IMR-90 (cell line): Measurements from ENCODE around the gene RAD51AP2. TPM values are rescaled to one million over a fixed set of nuclear protein-coding genes. Genes with fewer than 3 reads are reported as not detected.

Experiments used
- ATAC-seq: fragments of 200-7000 bp; cut with Tn5 transposase; 2 replicates; pipeline ENCODE4 v1.9.1; 2020; ENCODE audit warnings: low read depth, mild to moderate bottlenecking, moderate library complexity
- BruUV-seq: library from RNA; stranded (reverse); fragments of 400-500 nt; replicated peaks from 2 replicates; lab custom pipeline; 2021; lab: Mats Ljungman, UMichigan
- CTCF ChIA-PET: fragments of 300-600 bp; formaldehyde crosslinking; extraction: SDS; loops from one replicate; lab custom pipeline; 2021; ENCODE audit warnings: antibody characterized with exemption; lab: Yijun Ruan, JAX
- POLR2A ChIA-PET: fragments of 300-600 bp; sonication (Branson Sonifier 250); formaldehyde crosslinking; loops from one replicate; lab custom pipeline; 2022; ENCODE audit warnings: antibody characterized with exemption; ENCODE audit not compliant: unreplicated experiment; lab: Charles Lee
- DNase-seq: peaks from one replicate; pipeline ENCODE4 v3.0.0; 2013
- H2AFZ ChIP-seq: replicated peaks from 2 replicates; pipeline ENCODE3; 2013; ENCODE audit warnings: low read length, mild to moderate bottlenecking; ENCODE audit not compliant: poor library complexity
- H2AK5ac ChIP-seq: 2 replicates; pipeline ENCODE4 v1.6.1; 2013; ENCODE audit warnings: low read depth, low read length, inconsistent platforms
- H2AK9ac ChIP-seq: replicated peaks from 2 replicates; pipeline ENCODE3; 2013; ENCODE audit warnings: mild to moderate bottlenecking, low read depth, low read length, moderate library complexity; ENCODE audit not compliant: poor library complexity
- H2BK120ac ChIP-seq: 2 replicates; pipeline ENCODE4 v1.6.1; 2013; ENCODE audit warnings: low read depth, low read length, inconsistent platforms
- H2BK15ac ChIP-seq: 3 replicates; pipeline ENCODE4 v1.6.1; 2013; ENCODE audit warnings: low read depth, low read length, inconsistent platforms
- H2BK20ac ChIP-seq: 2 replicates; pipeline ENCODE4 v1.6.1; 2013; ENCODE audit warnings: low read depth, mild to moderate bottlenecking, inconsistent platforms, low read length, moderate library complexity
- H2BK5ac ChIP-seq: 2 replicates; pipeline ENCODE4 v1.6.1; 2013; ENCODE audit warnings: mild to moderate bottlenecking, low read depth, low read length, inconsistent platforms; ENCODE audit not compliant: poor library complexity, severe bottlenecking
- H3K14ac ChIP-seq: replicated peaks from 2 replicates; pipeline ENCODE4 v1.6.1; 2013; ENCODE audit warnings: low read depth, low read length, inconsistent platforms
- H3K18ac ChIP-seq: 2 replicates; pipeline ENCODE4 v1.6.1; 2013; ENCODE audit warnings: low read depth, low read length, control low read depth
- H3K23ac ChIP-seq: 2 replicates; pipeline ENCODE4 v1.6.1; 2013; ENCODE audit warnings: low read depth, low read length, inconsistent platforms
- H3K27ac ChIP-seq: 2 replicates; pipeline ENCODE4 v1.5.1; 2013; ENCODE audit warnings: mild to moderate bottlenecking, control low read depth, low read length; ENCODE audit not compliant: insufficient read depth
- H3K27me3 ChIP-seq: 2 replicates; pipeline ENCODE4 v1.6.1; 2013; ENCODE audit warnings: low read length; ENCODE audit not compliant: control insufficient read depth, insufficient read depth
- H3K36me3 ChIP-seq: 2 replicates; pipeline ENCODE4 v1.6.1; 2013; ENCODE audit warnings: low read length, mixed read lengths; ENCODE audit not compliant: control insufficient read depth, insufficient read depth
- H3K4ac ChIP-seq: 2 replicates; pipeline ENCODE4 v1.6.1; 2013; ENCODE audit warnings: low read depth, low read length, inconsistent platforms
- H3K4me1 ChIP-seq: 2 replicates; pipeline ENCODE4 v1.6.1; 2013; ENCODE audit warnings: low read length, mixed read lengths; ENCODE audit not compliant: control insufficient read depth, insufficient read depth
- H3K4me2 ChIP-seq: 2 replicates; pipeline ENCODE4 v1.6.1; 2013; ENCODE audit warnings: low read depth, mild to moderate bottlenecking, control low read depth, low read length, moderate library complexity
- H3K4me3 ChIP-seq: 2 replicates; pipeline ENCODE4 v1.5.1; 2013; ENCODE audit warnings: low read depth, mild to moderate bottlenecking, control low read depth, low read length, moderate library complexity; ENCODE audit not compliant: insufficient read depth
- H3K56ac ChIP-seq: 2 replicates; pipeline ENCODE4 v1.6.1; 2013; ENCODE audit warnings: low read length, inconsistent platforms; ENCODE audit not compliant: insufficient read depth; ENCODE audit errors: extremely low read depth
- H3K79me1 ChIP-seq, 2 experiments: 2 replicates each; pipeline ENCODE4 v1.6.1; 2013; ENCODE audit warnings: low read length in 2 of 2, inconsistent platforms in 1 of 2, low read depth in 1 of 2
- H3K9ac ChIP-seq: 2 replicates; pipeline ENCODE4 v1.6.1; 2013; ENCODE audit warnings: low read depth, low read length, control low read depth
- H3K9me1 ChIP-seq: 2 replicates; pipeline ENCODE4 v1.6.1; 2013; ENCODE audit warnings: low read length, inconsistent platforms; ENCODE audit not compliant: insufficient read depth
- H3K9me3 ChIP-seq: 2 replicates; pipeline ENCODE4 v1.6.1; 2013; ENCODE audit warnings: low read length; ENCODE audit not compliant: control insufficient read depth, insufficient read depth
- H4K20me1 ChIP-seq: 2 replicates; pipeline ENCODE4 v1.6.1; 2013; ENCODE audit warnings: low read length, inconsistent platforms; ENCODE audit not compliant: insufficient read depth
- H4K5ac ChIP-seq: 2 replicates; pipeline ENCODE4 v1.6.1; 2013; ENCODE audit warnings: mild to moderate bottlenecking, low read depth, low read length, control low read depth
- H4K8ac ChIP-seq, 2 experiments: 2 replicates each; pipeline ENCODE4 v1.6.1; 2013; ENCODE audit warnings: low read depth in 2 of 2, low read length in 2 of 2, control low read depth in 1 of 2, inconsistent platforms in 1 of 2
- H4K91ac ChIP-seq: 2 replicates; pipeline ENCODE4 v1.6.1; 2013; ENCODE audit warnings: low read depth, low read length, inconsistent platforms; ENCODE audit not compliant: insufficient read depth
- BHLHE40 ChIP-seq: fragments of 150-350 bp; IDR thresholded peaks from 2 replicates; pipeline ENCODE4 v1.6.1; 2016; ENCODE audit warnings: mild to moderate bottlenecking, low read depth, low read length
- CEBPB ChIP-seq: IDR thresholded peaks from 2 replicates; pipeline ENCODE4 v1.6.1; 2012; ENCODE audit warnings: low read depth, low read length, improper control_type of control experiment
- CHD1 ChIP-seq: IDR thresholded peaks from 2 replicates; pipeline ENCODE4 v1.6.1; 2012; ENCODE audit warnings: low read depth, low read length, improper control_type of control experiment
- CTCF ChIP-seq: conservative IDR thresholded peaks from 2 replicates; pipeline ENCODE4 v1.5.1; 2012; ENCODE audit warnings: mild to moderate bottlenecking, low read depth, low read length, improper control_type of control experiment
- ELK1 ChIP-seq: fragments of 150-350 bp; IDR thresholded peaks from 2 replicates; pipeline ENCODE4 v1.6.1; 2016; ENCODE audit warnings: low read depth, mild to moderate bottlenecking, low read length, moderate library complexity, borderline replicate concordance
- FOS ChIP-seq: fragments of 150-350 bp; IDR thresholded peaks from 2 replicates; pipeline ENCODE4 v1.6.1; 2016; ENCODE audit warnings: low read depth, low read length
- MAFK ChIP-seq: IDR thresholded peaks from 2 replicates; pipeline ENCODE4 v1.6.1; 2012; ENCODE audit warnings: low read depth, low read length, improper control_type of control experiment
- MAZ ChIP-seq: IDR thresholded peaks from 2 replicates; pipeline ENCODE4 v1.6.1; 2012; ENCODE audit warnings: low read depth, mild to moderate bottlenecking, low read length, improper control_type of control experiment, moderate library complexity, borderline replicate concordance
- MXI1 ChIP-seq: IDR thresholded peaks from 2 replicates; pipeline ENCODE4 v1.6.1; 2012; ENCODE audit warnings: low read depth, mild to moderate bottlenecking, low read length, moderate library complexity, borderline replicate concordance
- NFE2L2 ChIP-seq: fragments of 150-350 bp; IDR thresholded peaks from 2 replicates; pipeline ENCODE4 v1.6.1; 2016; ENCODE audit warnings: low read depth, mild to moderate bottlenecking, low read length
- POLR2A ChIP-seq: IDR thresholded peaks from 2 replicates; pipeline ENCODE4 v1.6.1; 2012; ENCODE audit warnings: mild to moderate bottlenecking, low read depth, low read length
- RAD21 ChIP-seq: IDR thresholded peaks from 2 replicates; pipeline ENCODE4 v1.6.1; 2012; ENCODE audit warnings: low read length, improper control_type of control experiment
- RCOR1 ChIP-seq: IDR thresholded peaks from 2 replicates; pipeline ENCODE4 v1.6.1; 2012; ENCODE audit warnings: mild to moderate bottlenecking, low read length, improper control_type of control experiment; ENCODE audit not compliant: insufficient replicate concordance
- RFX5 ChIP-seq: IDR thresholded peaks from 2 replicates; pipeline ENCODE4 v1.8.0; 2012; ENCODE audit warnings: low read depth, mild to moderate bottlenecking, low read length, moderate library complexity
- SMC3 ChIP-seq: fragments of 150-350 bp; IDR thresholded peaks from 2 replicates; pipeline ENCODE4 v1.6.1; 2016; ENCODE audit warnings: low read depth, mild to moderate bottlenecking, antibody characterized with exemption, low read length, moderate library complexity
- USF2 ChIP-seq: fragments of 150-350 bp; IDR thresholded peaks from 2 replicates; pipeline ENCODE4 v1.6.1; 2017; ENCODE audit warnings: mild to moderate bottlenecking, antibody characterized with exemption, low read length, low read depth
- dilution Hi-C: fragments of 300-500 bp; cut with HindIII; formaldehyde crosslinking; loops from one replicate; pipeline ENCODE4 v1.14.3; 2018; ENCODE audit warnings: low sequenced_read_pairs; ENCODE audit not compliant: unreplicated experiment
- in situ Hi-C: fragments of 300-500 bp; cut with MboI; formaldehyde crosslinking; loops from 3 replicates; pipeline ENCODE4 v1.14.3; 2019; ENCODE audit warnings: low sequenced_read_pairs, inconsistent platforms, mixed read lengths
- intact Hi-C: fragments of 100-400 bp; cut with micrococcal nuclease; formaldehyde crosslinking; loops from 2 replicates; pipeline ENCODE4 v1.10.0; 2022
- polyA plus RNA-seq, 3 experiments: library from polyadenylated mRNA; depleted of rRNA; stranded (reverse); fragments of >200 nt; gene quantifications; 2 replicates each; pipeline ENCODE4 v1.2.3, GENCODE V29; 2012; ENCODE audit warnings: low replicate concordance in 1 of 3
- total RNA-seq: library from RNA; depleted of rRNA; stranded (reverse); fragments of >200 nt; gene quantifications from 2 replicates; pipeline ENCODE4 v1.2.3, GENCODE V29; 2012

Gene RAD51AP2
- total and polyA plus RNA-seq, 2 of the 4 experiments (the other 2 are of a cell fraction) = not detected

- no peak for TF ChIP-seq RFX5
- TF ChIP-seq MXI1 = no peak
- no peak for TF ChIP-seq ELK1
- TF ChIP-seq RCOR1 = no peak
- TF ChIP-seq NFE2L2 = no peak
- TF ChIP-seq CEBPB = no peak
- TF ChIP-seq SMC3 = no peak
- no peak for TF ChIP-seq BHLHE40
- no peak for TF ChIP-seq POLR2A
- no peak for TF ChIP-seq CHD1
- TF ChIP-seq RAD21 = no peak
- TF ChIP-seq FOS = no peak
- TF ChIP-seq USF2 = no peak
- TF ChIP-seq MAZ = no peak
- TF ChIP-seq CTCF = no peak
- no peak for TF ChIP-seq MAFK
- Histone ChIP-seq H3K9me1 (no peaks in the 10 kb centered on the region), H3K9ac (no peak overlapping the region), H2AK5ac (no peak overlapping the region), H2AFZ (no peak overlapping the region), H3K56ac (no peak overlapping the region), H4K91ac (no peak overlapping the region), H4K5ac (no peak overlapping the region), H2AK9ac (no peak overlapping the region), H3K79me1 (no peaks in the 10 kb centered on the region), H3K4me1 (no peaks in the 10 kb centered on the region), H3K27me3 (no peaks in the 10 kb centered on the region), H3K4ac (no peak overlapping the region), H3K9me3 (no peaks in the 10 kb centered on the region), H4K8ac (no peak overlapping the region), H3K23ac (no peak overlapping the region), H3K14ac (no peak overlapping the region), H3K18ac (no peak overlapping the region), H2BK20ac (no peak overlapping the region), H2BK120ac (no peak overlapping the region), H4K20me1 (no peaks in the 10 kb centered on the region), H2BK5ac (no peak overlapping the region), H3K4me2 (no peak overlapping the region), H3K36me3 (no peaks in the 10 kb centered on the region), H2BK15ac (no peak overlapping the region), H3K27ac (no peak overlapping the region), H3K4me3 (no peak overlapping the region)
- intact Hi-C loops = no loop called here
- dilution Hi-C loops = no loop called here
- CTCF ChIA-PET = no interaction called here
- POLR2A ChIA-PET = no interaction called here
- in situ Hi-C loops = no loop called here
- ATAC-seq (no peak), DNase-seq (no peak)
- BruUV-seq = no TSS peak
Observed at GRCh38 chr2:17519486-17519885, 1.2 kb upstream of the RAD51AP2 start.
